ENCODE data around the gene IGF2.

Gene IGF2

GRCh38 chr11:2109541-2110019 lies 29.6 kb downstream of the IGF2 start:
- DNase-seq (ENCODE audit: low read depth, low spot score), result no peak
- no peak overlapping the region for H3K4me3 ChIP-seq (ENCODE audit: low read length)

GRCh38 chr11:2108675-2109491 lies 30.3 kb downstream of the IGF2 start:
- no peak overlapping the region for H3K4me3 ChIP-seq (ENCODE audit: low read length)
- DNase-seq (ENCODE audit: low read depth, low spot score), result no peak

GRCh38 chr11:2107941-2108630 lies 31.1 kb downstream of the IGF2 start:
- H3K4me3 ChIP-seq (ENCODE audit: low read length), result no peak overlapping the region
- DNase-seq (ENCODE audit: low read depth, low spot score), result no peak

GRCh38 chr11:2107521-2107920 lies 31.7 kb downstream of the IGF2 start:
- H3K4me3 ChIP-seq (ENCODE audit: low read length), result no peak overlapping the region
- no peak for DNase-seq (ENCODE audit: low read depth, low spot score)

- no peak overlapping the region for H3K4me3 ChIP-seq (ENCODE audit: low read length)
- no peak for DNase-seq (ENCODE audit: low read depth, low spot score)
These were observed 32.5 kb downstream of the IGF2 start for GRCh38 chr11:2106583-2107209.

- DNase-seq (ENCODE audit: low read depth, low spot score), result no peak
- no peak overlapping the region for H3K4me3 ChIP-seq (ENCODE audit: low read length)
These were observed 33.7 kb downstream of the IGF2 start for GRCh38 chr11:2105511-2105910.

GRCh38 chr11:2104524-2105440 lies 34.4 kb downstream of the IGF2 start:
- no peak for DNase-seq (ENCODE audit: low read depth, low spot score)
- no peak overlapping the region for H3K4me3 ChIP-seq (ENCODE audit: low read length)

GRCh38 chr11:2103668-2104523 lies 35.3 kb downstream of the IGF2 start:
- DNase-seq (ENCODE audit: low read depth, low spot score), result no peak
- H3K4me3 ChIP-seq (ENCODE audit: low read length), result no peak overlapping the region

GRCh38 chr11:2102883-2103213 lies 36.3 kb downstream of the IGF2 start:
- DNase-seq (ENCODE audit: low read depth, low spot score), result no peak
- no peak overlapping the region for H3K4me3 ChIP-seq (ENCODE audit: low read length)

GRCh38 chr11:2102132-2102882 lies 36.9 kb downstream of the IGF2 start:
- no peak for DNase-seq (ENCODE audit: low read depth, low spot score)
- no peak overlapping the region for H3K4me3 ChIP-seq (ENCODE audit: low read length)

- no peak overlapping the region for H3K4me3 ChIP-seq (ENCODE audit: low read length)
- no peak for DNase-seq (ENCODE audit: low read depth, low spot score)
These were observed 38.0 kb downstream of the IGF2 start for GRCh38 chr11:2101171-2101675.

GRCh38 chr11:2100361-2101170 lies 38.6 kb downstream of the IGF2 start:
- DNase-seq (ENCODE audit: low read depth, low spot score), result no peak
- H3K4me3 ChIP-seq (ENCODE audit: low read length), result no peak overlapping the region

GRCh38 chr11:2099516-2100349 lies 39.5 kb downstream of the IGF2 start:
- no peak overlapping the region for H3K4me3 ChIP-seq (ENCODE audit: low read length)
- DNase-seq (ENCODE audit: low read depth, low spot score), result no peak

GRCh38 chr11:2098691-2099515 lies 40.3 kb downstream of the IGF2 start:
- no peak overlapping the region for H3K4me3 ChIP-seq (ENCODE audit: low read length)
- DNase-seq (ENCODE audit: low read depth, low spot score), result no peak

Measured in Jurkat, Clone E6-1 (cell line).